HL-60 (cell line): Measurements from ENCODE around the gene ASTN2.

ENCODE experiments used
- DNase-seq, 2 experiments: peaks; one replicate each; pipeline ENCODE4 v3.0.0-alpha.2; 2010 to 2020; ENCODE audit warnings: low read depth in 1 of 2, low spot score in 1 of 2
- H3K27ac ChIP-seq: fragments of 250-450 bp; sonication (Bioruptor Pico); replicated peaks from 2 replicates; pipeline ENCODE4 v1.5.1; 2020; ENCODE audit warnings: mild to moderate bottlenecking, moderate library complexity
- H3K27me3 ChIP-seq: fragments of 250-450 bp; sonication (Bioruptor Pico); 2 replicates; pipeline ENCODE4 v1.5.1; 2021; ENCODE audit warnings: mild to moderate bottlenecking, moderate library complexity; ENCODE audit not compliant: insufficient read depth, poor library complexity, severe bottlenecking
- H3K4me3 ChIP-seq: replicated peaks from 2 replicates; pipeline ENCODE4 v1.5.1; 2011; ENCODE audit warnings: mild to moderate bottlenecking, control low read depth, low read length; ENCODE audit not compliant: insufficient read depth
- CTCF ChIP-seq: IDR thresholded peaks from one replicate; pipeline ENCODE4 v1.5.1; 2011; ENCODE audit warnings: low read length, control low read depth, inconsistent platforms; ENCODE audit not compliant: insufficient read depth
- GABPA ChIP-seq: IDR thresholded peaks from 2 replicates; pipeline ENCODE4 v1.6.1; 2012; ENCODE audit warnings: low read depth
- POLR2AphosphoS5 ChIP-seq: IDR thresholded peaks from 2 replicates; pipeline ENCODE4 v1.6.1; 2012; ENCODE audit warnings: low read depth
- REST ChIP-seq: IDR thresholded peaks from 2 replicates; pipeline ENCODE4 v1.6.1; 2012; ENCODE audit warnings: low read depth; ENCODE audit not compliant: insufficient replicate concordance
- SPI1 ChIP-seq: IDR thresholded peaks from 2 replicates; pipeline ENCODE4 v1.6.1; 2012; ENCODE audit warnings: low read depth, mild to moderate bottlenecking, borderline replicate concordance

The ASTN2 gene

GRCh38 chr9:117018966-117019617, 395.8 kb downstream of the ASTN2 start:
- H3K27me3 ChIP-seq: no peaks in the 10 kb centered on the region
- H3K4me3 ChIP-seq: no peak overlapping the region
- no peak overlapping the region for H3K27ac ChIP-seq
- TF ChIP-seq GABPA (no peak), CTCF (no peak), SPI1 (no peak), POLR2AphosphoS5 (no peak), REST (no peak)
- DNase-seq: no peak

GRCh38 chr9:117017414-117017985, 397.4 kb downstream of the ASTN2 start:
- TF ChIP-seq REST (no peak), POLR2AphosphoS5 (no peak), SPI1 (no peak), GABPA (no peak)
- Histone ChIP-seq H3K27ac (no peak overlapping the region), H3K4me3 (no peak overlapping the region), H3K27me3 (no peaks in the 10 kb centered on the region)
- no peak for DNase-seq

- TF ChIP-seq REST: no peak
- no peak for TF ChIP-seq GABPA
- no peak for TF ChIP-seq SPI1
- no peak for TF ChIP-seq CTCF
- TF ChIP-seq POLR2AphosphoS5: no peak
- no peak overlapping the region for H3K27ac ChIP-seq
- no peak for DNase-seq
Measured at GRCh38 chr9:117014061-117014460, 400.8 kb downstream of the ASTN2 start.

More at GRCh38 chr9:117014061-117014460, 400.8 kb downstream of the ASTN2 start:
- Histone ChIP-seq H3K4me3 (no peak overlapping the region), H3K27me3 (no peaks in the 10 kb centered on the region)
